Colonic mucosa (tissue), 4 donors: ENCODE measurements around the gene FAAP20. TPM values are rescaled to one million over a fixed set of nuclear protein-coding genes. Genes with fewer than 3 reads are reported as not detected.

Source experiments
- DNase-seq: peaks from one replicate; pipeline ENCODE4 v3.0.0-alpha.2; 2020
- H3K27ac ChIP-seq: fragments of 200-600 bp; one replicate; pipeline ENCODE4 v1.8.0; 2021
- H3K27me3 ChIP-seq: fragments of 200-600 bp; one replicate; pipeline ENCODE4 v1.8.0; 2021
- H3K36me3 ChIP-seq: fragments of 200-600 bp; one replicate; pipeline ENCODE4 v1.8.0; 2021
- H3K4me1 ChIP-seq: fragments of 200-600 bp; one replicate; pipeline ENCODE4 v1.8.0; 2021; ENCODE audit warnings: mild to moderate bottlenecking
- H3K4me3 ChIP-seq: fragments of 200-600 bp; one replicate; pipeline ENCODE4 v1.8.0; 2021
- H3K9ac ChIP-seq, 2 donors: one replicate each; pipeline ENCODE4 v1.7.0; 2013; ENCODE audit warnings: control low read depth in 2 of 2, low read depth in 2 of 2, low read length in 2 of 2
- H3K9me3 ChIP-seq: fragments of 200-600 bp; one replicate; pipeline ENCODE4 v1.8.0; 2021
- intact Hi-C: fragments of 100-400 bp; cut with DNase I; formaldehyde crosslinking; loops from one replicate; pipeline ENCODE4 v1.14.1; 2022
- total RNA-seq, 2 donors: library from RNA; stranded (reverse); fragmentation: NEBNext Ultra II Directional in 1 of 2; extraction: Animal tissue kit (Norgen Biotek cat#: 25700) in 1 of 2; gene quantifications; one replicate each; pipeline ENCODE4 v1.2.1, GENCODE V29; 2021
- TF ChIP-seq, protein P1 (sequence below): fragments of 200-600 bp; IDR thresholded peaks from one replicate; pipeline ENCODE4 v1.8.0; 2022; ENCODE audit warnings: antibody characterized with exemption, mild to moderate bottlenecking
- donor health status: healthy.
- donor health status: DM: no; HTN: no; CAD: no.
- donor health status: DM: no; HTN: no; CAD: no.

FAAP20 gene
- total RNA-seq, 2 donors from 2014 or later, result 29.9 to 53.7 TPM

DNA sequence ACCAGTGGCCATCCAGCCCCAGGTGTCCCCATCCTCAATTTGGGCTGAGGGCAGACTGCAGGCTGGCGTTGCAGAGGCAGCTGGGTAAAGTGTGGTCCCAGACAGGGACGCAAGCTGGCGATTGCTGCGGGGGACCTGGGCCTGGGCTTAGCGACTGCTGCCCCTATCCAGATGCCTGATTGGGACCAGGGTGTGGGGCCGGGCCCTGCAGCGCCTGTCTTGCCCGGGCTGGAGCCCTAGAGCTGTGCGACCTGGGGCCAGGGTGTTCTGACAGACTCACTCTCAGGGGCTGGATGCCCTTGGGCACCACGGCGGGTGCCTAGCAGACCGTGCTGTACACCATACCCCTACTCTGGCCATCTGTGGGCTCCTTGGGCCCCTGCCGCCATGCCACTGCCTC, 16.2 kb upstream of the FAAP20 start:
- H3K4me3 ChIP-seq, result no peak overlapping the region
- TF ChIP-seq, protein P1, sequence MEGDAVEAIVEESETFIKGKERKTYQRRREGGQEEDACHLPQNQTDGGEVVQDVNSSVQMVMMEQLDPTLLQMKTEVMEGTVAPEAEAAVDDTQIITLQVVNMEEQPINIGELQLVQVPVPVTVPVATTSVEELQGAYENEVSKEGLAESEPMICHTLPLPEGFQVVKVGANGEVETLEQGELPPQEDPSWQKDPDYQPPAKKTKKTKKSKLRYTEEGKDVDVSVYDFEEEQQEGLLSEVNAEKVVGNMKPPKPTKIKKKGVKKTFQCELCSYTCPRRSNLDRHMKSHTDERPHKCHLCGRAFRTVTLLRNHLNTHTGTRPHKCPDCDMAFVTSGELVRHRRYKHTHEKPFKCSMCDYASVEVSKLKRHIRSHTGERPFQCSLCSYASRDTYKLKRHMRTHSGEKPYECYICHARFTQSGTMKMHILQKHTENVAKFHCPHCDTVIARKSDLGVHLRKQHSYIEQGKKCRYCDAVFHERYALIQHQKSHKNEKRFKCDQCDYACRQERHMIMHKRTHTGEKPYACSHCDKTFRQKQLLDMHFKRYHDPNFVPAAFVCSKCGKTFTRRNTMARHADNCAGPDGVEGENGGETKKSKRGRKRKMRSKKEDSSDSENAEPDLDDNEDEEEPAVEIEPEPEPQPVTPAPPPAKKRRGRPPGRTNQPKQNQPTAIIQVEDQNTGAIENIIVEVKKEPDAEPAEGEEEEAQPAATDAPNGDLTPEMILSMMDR, result no peak
- no peaks in the 10 kb centered on the region for H3K9me3 ChIP-seq
- no peak overlapping the region for H3K9ac ChIP-seq
- no peak overlapping the region for H3K27ac ChIP-seq
- DNase-seq, result no peak
- no peaks in the 10 kb centered on the region for H3K36me3 ChIP-seq
- H3K4me1 ChIP-seq, result peaks cover 8% of the 10 kb centered on the region
- no peaks in the 10 kb centered on the region for H3K27me3 ChIP-seq
- intact Hi-C loops, result no loop called here

DNA sequence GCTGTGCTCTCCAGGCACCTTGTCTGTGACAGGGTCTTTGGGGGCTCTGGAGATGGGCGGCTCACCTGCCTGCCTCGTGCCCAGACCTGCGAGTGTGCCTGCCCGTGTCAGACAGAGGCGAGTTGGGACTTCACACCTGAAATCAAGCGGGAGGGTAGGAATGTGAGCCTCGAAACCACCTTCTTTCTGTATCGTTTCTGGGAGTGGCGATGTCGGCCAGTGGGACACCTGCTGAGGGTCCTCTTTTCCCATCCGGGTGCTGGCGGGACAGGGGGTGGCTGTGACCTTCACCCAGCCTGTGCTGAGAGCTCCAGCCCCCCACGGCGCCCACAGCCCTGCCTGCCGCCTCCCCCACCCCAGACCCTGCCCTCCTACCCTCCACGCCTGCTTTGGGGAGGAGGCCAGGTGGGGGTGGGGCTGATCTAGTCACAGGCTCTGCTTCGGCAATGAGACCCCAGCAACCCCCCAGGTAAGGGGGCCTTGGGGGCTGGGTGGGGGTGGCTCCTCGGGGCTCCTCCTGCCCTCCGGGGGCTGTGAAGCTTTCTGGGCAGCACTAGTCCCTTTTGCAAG, 15.6 kb upstream of the FAAP20 start:
- Histone ChIP-seq H3K4me1 (peaks cover 8% of the 10 kb centered on the region), H3K36me3 (no peaks in the 10 kb centered on the region), H3K27ac (no peak overlapping the region), H3K9me3 (no peaks in the 10 kb centered on the region), H3K27me3 (no peaks in the 10 kb centered on the region), H3K9ac (no peak overlapping the region), H3K4me3 (no peak overlapping the region)
- TF ChIP-seq, protein P1, result no peak
- intact Hi-C loops, result no loop called here
- DNase-seq, result no peak

DNA sequence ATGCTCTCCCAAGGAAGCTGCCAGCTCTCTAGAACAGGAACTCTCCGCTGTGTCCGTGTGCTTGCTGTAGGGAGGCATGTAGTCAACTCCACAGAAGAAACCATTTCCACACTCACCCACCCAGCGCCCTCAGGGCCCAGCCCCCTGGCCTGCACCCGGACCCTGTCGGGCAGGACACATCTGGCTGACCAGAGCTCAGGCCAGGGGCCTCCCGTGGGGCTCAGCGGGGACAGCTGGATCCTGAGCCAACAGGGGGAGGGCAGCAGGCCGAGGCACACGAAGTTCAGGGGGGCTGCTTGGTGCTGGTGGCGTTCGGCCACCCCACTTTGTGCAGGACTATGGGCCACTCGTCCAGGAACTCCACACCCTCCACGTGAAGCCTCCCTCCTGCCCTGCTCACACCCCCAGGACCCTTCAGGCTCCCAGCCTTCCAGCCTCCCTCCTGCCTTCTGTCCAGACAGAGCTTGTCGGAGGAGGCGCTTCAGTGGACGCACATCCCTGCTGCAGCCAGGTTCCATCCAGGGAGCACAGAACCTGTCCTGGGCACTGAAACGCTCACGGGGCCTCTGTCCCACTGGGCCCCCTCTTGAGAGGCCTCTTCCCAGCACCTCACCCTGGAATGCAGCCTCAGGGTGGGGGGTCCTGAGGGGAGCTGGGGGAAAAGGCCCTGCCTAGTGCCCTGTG, 15.0 kb upstream of the FAAP20 start:
- no peak overlapping the region for H3K27ac ChIP-seq
- no peak for DNase-seq
- H3K4me3 ChIP-seq, result no peak overlapping the region
- H3K9ac ChIP-seq, result no peak overlapping the region
- no peaks in the 10 kb centered on the region for H3K27me3 ChIP-seq
- intact Hi-C loops, result no loop called here
- TF ChIP-seq, protein P1, result no peak
- peaks cover 8% of the 10 kb centered on the region for H3K4me1 ChIP-seq
- no peaks in the 10 kb centered on the region for H3K9me3 ChIP-seq
- H3K36me3 ChIP-seq, result no peaks in the 10 kb centered on the region

- Histone ChIP-seq H3K9ac (peak overlapping the region in 1 of 2 donors; percentile 12), H3K4me3 (no peak overlapping the region), H3K27me3 (no peaks in the 10 kb centered on the region), H3K9me3 (no peaks in the 10 kb centered on the region), H3K4me1 (peaks cover 14% of the 10 kb centered on the region), H3K27ac (peak overlapping the region; percentile 33), H3K36me3 (no peaks in the 10 kb centered on the region)
- intact Hi-C loops, result no loop called here
- DNase-seq, result peak; percentile 56
- TF ChIP-seq, protein P1, result no peak
These were observed 14.0 kb upstream of the FAAP20 start for GRCh38 chr1:2208309-2209239.

GRCh38 chr1:2206813-2207487, 12.4 kb upstream of the FAAP20 start:
- no peaks in the 10 kb centered on the region for H3K27me3 ChIP-seq
- no peaks in the 10 kb centered on the region for H3K9me3 ChIP-seq
- TF ChIP-seq, protein P1, result no peak
- peaks cover 5% of the 10 kb centered on the region for H3K4me1 ChIP-seq
- no peaks in the 10 kb centered on the region for H3K36me3 ChIP-seq
- peak; percentile 35 for DNase-seq
- H3K9ac ChIP-seq, result peak overlapping the region; percentile 46 to 53
- intact Hi-C loops, result no loop called here
- peak overlapping the region; percentile 37 for H3K27ac ChIP-seq
- no peak overlapping the region for H3K4me3 ChIP-seq
